ENCODE data around the gene DNAJB12.
"Not testable (repeated sequence)": the region's sequence is repeated elsewhere in the genome, so short reads cannot be mapped to it uniquely, and the experiment has no call there.

Gene DNAJB12

DNA sequence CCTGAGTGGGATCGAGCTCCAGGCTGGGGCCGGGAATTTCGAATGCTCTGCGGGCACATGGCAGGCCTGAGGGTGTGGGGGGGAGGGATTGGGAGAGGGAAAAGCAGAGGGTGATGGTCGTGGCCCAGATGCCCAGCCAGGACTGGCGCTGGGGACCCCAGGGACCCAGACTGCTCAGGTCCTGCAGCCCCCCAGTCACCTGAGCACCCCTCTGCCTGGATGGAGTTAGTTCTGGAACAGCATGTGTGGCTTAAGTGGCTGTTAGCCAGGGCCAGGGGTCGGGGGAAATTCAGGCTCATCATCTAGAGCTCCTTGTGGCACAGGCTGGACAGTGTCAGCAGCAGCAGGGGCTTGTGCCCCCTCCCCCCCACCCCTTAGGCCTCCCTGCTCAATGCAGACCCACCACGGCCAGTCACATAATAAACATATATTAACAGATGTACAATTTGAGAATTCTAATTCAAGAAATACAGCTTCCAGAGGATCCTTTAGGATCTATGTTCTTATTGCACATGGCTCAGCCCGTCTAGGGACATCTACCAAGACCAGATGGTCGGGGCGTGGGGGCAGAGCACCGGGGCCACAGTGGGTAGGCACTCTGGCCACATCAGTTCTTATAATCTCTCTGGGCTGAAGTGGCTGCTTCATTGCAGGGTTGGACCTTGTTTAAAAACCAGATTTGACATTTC is 22.2 kb downstream of the DNAJB12 start:
- TF ChIP-seq CTCF (IDR thresholded peaks at IDR 0.05; ENCODE audit: control insufficient read depth, extremely low read depth, insufficient read depth): no peak
- DNase-seq (ENCODE audit: low read depth): no peak
- no peak overlapping the region for H3K4me3 ChIP-seq (ENCODE audit: low read depth, low read length)

DNA sequence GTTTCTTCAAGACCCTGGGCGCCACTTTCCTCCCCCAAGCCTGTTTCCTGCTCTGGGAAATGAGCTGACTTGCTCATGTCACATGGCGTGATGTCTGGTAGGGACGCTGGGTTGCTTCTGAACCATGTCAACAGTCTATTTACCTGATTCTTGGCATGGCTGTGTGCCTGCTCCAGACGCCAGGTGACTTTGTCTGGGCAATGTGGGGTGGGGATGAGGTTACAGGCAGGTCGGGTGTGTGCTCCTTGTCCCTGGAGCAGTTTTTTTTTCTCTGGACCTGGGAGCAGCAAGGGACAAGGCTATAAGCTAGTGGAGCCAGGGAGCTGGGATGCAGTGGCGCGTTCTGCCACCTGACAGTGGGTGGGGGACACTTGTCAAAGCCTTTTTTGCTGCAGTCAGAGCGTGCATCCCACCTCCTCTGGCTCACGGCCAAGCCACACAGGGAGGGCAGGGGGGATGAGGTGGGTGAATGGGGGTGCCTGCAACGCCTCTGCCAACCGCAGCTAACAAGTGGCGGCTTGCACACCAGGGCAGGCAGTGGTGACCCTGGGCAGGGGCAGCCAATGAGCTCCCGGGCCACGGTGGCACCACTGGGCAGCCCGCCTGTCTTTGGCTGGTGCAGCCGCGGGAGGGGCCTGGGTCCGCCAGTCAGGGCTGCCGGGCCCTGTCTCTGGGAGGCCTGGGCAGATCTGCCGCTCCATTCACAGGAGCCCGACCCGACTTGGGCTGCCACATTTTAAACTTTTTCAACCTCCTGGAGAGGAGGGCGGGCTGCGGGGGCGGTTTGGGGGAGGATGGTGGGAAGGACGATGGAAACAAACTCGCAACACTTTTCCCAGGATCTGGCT is 22.9 kb downstream of the DNAJB12 start:
- DNase-seq (ENCODE audit: low read depth): peak; percentile 98

GRCh38 chr10:72330069-72330426 is 24.7 kb downstream of the DNAJB12 start:
- TF ChIP-seq CTCF (IDR thresholded peaks at IDR 0.05; ENCODE audit: control insufficient read depth, extremely low read depth, insufficient read depth): no peak
- H3K4me3 ChIP-seq (ENCODE audit: low read depth, low read length): no peak overlapping the region
- no peak for DNase-seq (ENCODE audit: low read depth)

More for the DNA sequence above, 22.9 kb downstream of the DNAJB12 start:
- TF ChIP-seq CTCF (IDR thresholded peaks at IDR 0.05; ENCODE audit: control insufficient read depth, extremely low read depth, insufficient read depth): no peak
- peak overlapping the region; percentile 5; the same call in 1 of the 2 replicates for H3K4me3 ChIP-seq (ENCODE audit: low read depth, low read length)

DNA sequence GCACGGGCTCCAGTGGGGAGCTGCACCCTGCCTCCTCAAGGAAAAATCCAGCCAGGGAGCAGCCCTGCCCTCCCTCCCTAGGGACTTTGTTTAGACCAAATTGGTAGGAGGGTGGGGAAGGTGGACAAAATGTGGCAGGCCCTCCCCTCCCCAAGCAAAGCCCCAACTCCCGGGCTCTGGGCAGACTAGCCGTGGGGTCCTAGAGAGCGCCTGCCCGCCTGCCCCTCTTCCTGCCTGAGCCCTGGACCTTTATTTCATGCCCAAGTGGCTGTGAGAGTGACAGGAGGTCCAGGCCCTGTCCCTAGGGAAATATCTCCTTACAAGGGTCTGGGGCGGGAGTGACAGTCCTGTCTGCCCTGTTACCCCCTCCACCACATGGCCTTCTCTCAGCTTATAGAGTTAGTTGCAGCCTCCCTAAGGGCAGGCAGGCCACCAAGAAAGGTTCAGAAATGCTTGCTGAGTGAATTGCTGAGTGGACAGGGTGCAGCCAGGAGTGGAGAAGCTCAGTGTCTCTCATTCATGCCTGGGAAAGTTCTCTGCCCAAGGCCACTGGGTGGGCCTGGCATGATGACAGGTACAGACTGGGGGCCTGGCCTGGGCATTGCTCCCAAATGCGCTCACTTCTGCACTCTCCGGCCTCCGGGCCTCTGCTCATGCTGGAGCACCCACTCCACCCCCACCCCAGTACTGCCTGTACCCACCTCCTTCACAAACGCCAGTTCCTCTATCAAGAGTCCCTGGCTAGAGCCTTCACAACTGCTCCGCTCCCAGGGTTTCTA is 25.2 kb downstream of the DNAJB12 start:
- no peak overlapping the region for H3K4me3 ChIP-seq (ENCODE audit: low read depth, low read length)
- DNase-seq (ENCODE audit: low read depth): no peak
- no peak for TF ChIP-seq CTCF (IDR thresholded peaks at IDR 0.05; ENCODE audit: control insufficient read depth, extremely low read depth, insufficient read depth)

GRCh38 chr10:72328829-72329204 is 25.9 kb downstream of the DNAJB12 start:
- TF ChIP-seq CTCF (IDR thresholded peaks at IDR 0.05; ENCODE audit: control insufficient read depth, extremely low read depth, insufficient read depth): no peak
- no peak for DNase-seq (ENCODE audit: low read depth)
- H3K4me3 ChIP-seq (ENCODE audit: low read depth, low read length): no peak overlapping the region

DNA sequence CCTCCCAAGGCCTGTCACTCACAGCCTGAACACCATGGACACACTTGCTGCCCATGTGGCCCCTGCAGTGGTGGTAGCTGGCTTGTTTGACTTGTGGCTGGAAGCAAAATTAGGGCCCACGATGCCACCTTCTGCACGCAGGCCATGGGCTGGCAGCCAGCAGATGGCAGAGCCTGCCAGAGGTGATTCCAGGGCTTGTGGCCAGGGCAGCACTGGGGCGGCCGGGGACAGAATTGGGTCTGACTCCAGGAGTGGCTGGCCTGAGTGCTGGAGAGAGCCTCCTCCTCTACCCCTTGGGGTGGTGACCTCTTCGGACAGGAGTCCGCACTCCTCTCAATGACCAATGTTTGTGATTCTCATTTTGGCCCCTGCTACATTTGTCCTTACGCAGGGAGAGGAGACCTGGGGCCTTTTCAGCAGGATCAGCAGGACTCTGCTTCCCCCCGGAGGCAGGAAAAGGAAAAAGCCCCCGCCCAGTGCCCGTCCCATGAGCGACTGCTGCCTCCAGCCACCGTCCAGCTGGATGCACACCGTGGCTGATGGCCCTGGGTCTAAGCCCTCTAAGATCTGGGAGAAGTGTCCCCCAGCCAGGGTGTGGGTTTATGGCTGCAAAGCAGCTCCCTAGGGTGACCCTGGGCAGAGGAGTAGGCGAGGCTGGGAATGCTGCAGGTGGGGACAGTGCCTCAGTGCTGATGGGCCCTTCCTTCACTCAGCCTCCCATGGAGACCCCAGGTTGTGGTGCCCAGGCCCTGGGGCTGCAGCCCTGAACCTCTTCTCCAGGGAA is 26.5 kb downstream of the DNAJB12 start:
- no peak overlapping the region for H3K4me3 ChIP-seq (ENCODE audit: low read depth, low read length)
- peak; percentile 40 for DNase-seq (ENCODE audit: low read depth)
- TF ChIP-seq CTCF (IDR thresholded peaks at IDR 0.05; ENCODE audit: control insufficient read depth, extremely low read depth, insufficient read depth): peak; percentile 63

- not testable (repeated sequence) for H3K4me3 ChIP-seq (ENCODE audit: low read depth, low read length); DNase-seq (ENCODE audit: low read depth)
These were observed 27.8 kb downstream of the DNAJB12 start for GRCh38 chr10:72326665-72327603.

GRCh38 chr10:72325243-72326175 is 29.2 kb downstream of the DNAJB12 start:
- not testable (repeated sequence) for H3K4me3 ChIP-seq (ENCODE audit: low read depth, low read length); DNase-seq (ENCODE audit: low read depth)

Measured in LNCaP clone FGC (cell line).